Umbilical cord (tissue), 2 donors: ENCODE data around the gene ZFYVE21. TPM values are rescaled to one million over a fixed set of nuclear protein-coding genes. Genes with fewer than 3 reads are reported as not detected.
A peak's percentile ranks its signal among the peaks of the same experiment; 100 is the strongest.
"Not testable (repeated sequence)": the region's sequence is repeated elsewhere in the genome, so short reads cannot be mapped to it uniquely, and the experiment has no call there.

Experiments used
- DNase-seq: peaks from one replicate; pipeline ENCODE4 v3.0.0-alpha.2; 2015; ENCODE audit warnings: low spot score
- total RNA-seq: library from RNA; depleted of rRNA; stranded (reverse); fragments of >200 nt; gene quantifications from one replicate; pipeline ENCODE4 v1.2.3, GENCODE V29; 2014; ENCODE audit warnings: low replicate concordance; ENCODE audit not compliant: insufficient read depth

ZFYVE21 gene
- total RNA-seq, 1 donor from 2014 or later = 55.6 TPM

GRCh38 chr14:103763730-103764488, 48.3 kb downstream of the ZFYVE21 start:
- no peak for DNase-seq

DNA sequence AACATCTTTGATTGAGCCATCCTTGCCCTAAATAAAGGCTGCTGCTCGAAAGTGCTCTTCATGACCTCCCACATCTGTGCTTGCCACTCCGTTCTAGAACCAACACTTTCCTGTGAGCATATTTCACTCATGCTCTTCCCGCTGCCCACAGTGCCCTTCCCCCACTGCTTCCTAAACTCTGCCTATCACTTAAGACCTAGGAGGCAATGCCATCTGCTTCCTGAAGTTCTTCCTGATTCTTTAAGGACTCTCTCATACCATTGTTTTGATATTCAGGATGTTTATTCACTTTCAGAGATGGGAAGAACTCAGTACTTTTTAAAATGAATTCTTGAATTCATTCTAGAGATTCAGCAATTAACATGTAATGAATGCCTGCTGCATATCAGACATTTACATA, 49.9 kb downstream of the ZFYVE21 start:
- DNase-seq = no peak

- peak; percentile 96 for DNase-seq
These were observed 51.8 kb downstream of the ZFYVE21 start for GRCh38 chr14:103767336-103767894.

DNA sequence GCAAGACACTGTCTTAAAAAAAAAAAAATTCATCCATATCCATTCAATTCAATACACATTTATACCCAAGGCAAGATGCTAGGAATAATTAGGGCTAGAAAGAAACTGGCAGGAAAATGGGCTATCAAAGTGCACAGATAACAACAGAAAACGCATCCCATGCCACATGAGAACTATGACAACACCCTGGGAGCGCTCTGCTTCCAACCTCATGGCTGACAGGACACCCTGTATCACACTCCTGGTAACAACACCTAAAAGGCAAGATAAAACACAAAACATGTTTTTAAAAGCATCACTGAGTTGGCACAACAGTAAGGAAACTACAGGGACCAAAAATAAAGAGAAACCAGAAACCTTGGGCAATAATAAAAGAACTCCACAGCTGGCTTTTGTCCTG, 54.9 kb downstream of the ZFYVE21 start:
- DNase-seq = no peak

GRCh38 chr14:103770902-103771301, 55.3 kb downstream of the ZFYVE21 start:
- no peak for DNase-seq

GRCh38 chr14:103772078-103772712, 56.6 kb downstream of the ZFYVE21 start:
- DNase-seq = no peak

DNA sequence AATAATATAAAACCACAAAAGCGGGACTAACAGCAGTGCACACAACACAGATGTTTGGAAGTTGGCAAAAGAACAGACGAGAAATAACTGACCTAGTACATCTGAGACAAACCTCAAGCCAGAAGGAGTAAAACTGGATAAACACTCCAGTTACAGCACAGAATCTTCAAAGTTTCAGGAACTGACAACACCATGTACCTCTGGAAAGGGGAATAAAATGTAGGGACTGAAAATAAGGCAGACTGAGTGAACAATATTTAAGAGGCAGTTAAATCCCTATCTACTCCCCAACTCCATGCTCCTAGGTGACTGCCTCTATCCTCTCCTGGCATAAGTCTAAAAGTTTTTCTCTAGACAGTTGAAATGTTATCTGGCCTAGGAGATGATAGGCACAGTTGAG, 57.9 kb downstream of the ZFYVE21 start:
- DNase-seq = peak; percentile 93

- no peak for DNase-seq
These were observed 59.9 kb downstream of the ZFYVE21 start for GRCh38 chr14:103775506-103775905.

DNA sequence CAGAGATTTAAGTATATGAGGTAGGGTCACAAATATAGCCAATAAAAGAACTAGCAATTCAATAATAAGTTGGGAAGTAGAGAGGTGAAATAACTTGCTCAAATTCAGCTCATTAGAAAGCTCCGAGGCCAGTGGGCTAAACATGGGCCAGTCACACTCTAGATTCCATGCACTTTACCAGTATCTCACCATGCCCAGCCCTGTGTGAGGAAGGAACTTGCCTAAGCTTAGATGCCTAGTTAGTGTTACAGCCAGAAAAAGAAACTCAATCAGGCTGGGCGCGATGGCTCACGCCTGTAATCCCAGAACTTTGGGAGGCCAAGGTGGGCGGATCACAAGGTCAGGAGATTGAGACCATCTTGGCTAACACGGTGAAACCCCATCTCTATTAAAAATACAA, 60.7 kb downstream of the ZFYVE21 start:
- not testable (repeated sequence) for DNase-seq

DNA sequence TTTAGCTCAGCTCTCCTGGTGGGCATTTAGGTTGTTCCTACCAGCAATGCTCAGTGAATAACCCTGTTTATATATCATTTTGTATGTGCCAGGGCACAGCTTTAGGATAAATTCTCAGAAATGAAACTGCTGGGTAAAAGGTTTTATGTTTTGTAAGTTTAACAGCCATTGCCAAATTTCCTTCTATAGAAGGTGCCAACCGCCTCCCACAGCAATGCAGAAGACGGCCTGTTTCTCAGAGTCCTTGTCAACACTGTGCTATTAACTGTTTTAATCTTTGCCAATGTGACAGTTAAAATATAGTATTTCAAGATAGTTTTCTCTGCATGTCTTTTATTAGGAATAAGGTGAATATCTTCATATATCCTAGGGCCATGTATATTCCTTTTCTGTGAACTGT, 66.8 kb downstream of the ZFYVE21 start:
- DNase-seq = no peak

Other genes with a start within 250 kb of the ZFYVE21 start
- gene CKB, start 193.0 kb upstream of the ZFYVE21 start, total RNA-seq = 239 TPM
- gene TRMT61A, start 186.6 kb upstream of the ZFYVE21 start, total RNA-seq = 9.1 TPM
- 30.8 TPM for gene BAG5, start 153.2 kb upstream of the ZFYVE21 start, total RNA-seq
- gene COA8, start 152.8 kb upstream of the ZFYVE21 start, total RNA-seq = 29.6 TPM
- gene KLC1, start 86.6 kb upstream of the ZFYVE21 start, total RNA-seq = 162 TPM
- 5.1 TPM for gene XRCC3, start 359 bp upstream of the ZFYVE21 start, total RNA-seq
- 3.4 TPM for gene PPP1R13B, start 131.8 kb downstream of the ZFYVE21 start, total RNA-seq
- gene TDRD9, start 212.6 kb downstream of the ZFYVE21 start, total RNA-seq = 0.96 TPM
- gene RD3L, start 226.7 kb downstream of the ZFYVE21 start, total RNA-seq = not detected